NCI-H2171 (cell line): Measurements from ENCODE around the gene SCTR.
A peak's percentile ranks its signal among the peaks of the same experiment; 100 is the strongest.

ENCODE experiments used
- DNase-seq: peaks from one replicate; lab custom pipeline; 2025; lab: John Stamatoyannopoulos, UW

The SCTR gene

DNA sequence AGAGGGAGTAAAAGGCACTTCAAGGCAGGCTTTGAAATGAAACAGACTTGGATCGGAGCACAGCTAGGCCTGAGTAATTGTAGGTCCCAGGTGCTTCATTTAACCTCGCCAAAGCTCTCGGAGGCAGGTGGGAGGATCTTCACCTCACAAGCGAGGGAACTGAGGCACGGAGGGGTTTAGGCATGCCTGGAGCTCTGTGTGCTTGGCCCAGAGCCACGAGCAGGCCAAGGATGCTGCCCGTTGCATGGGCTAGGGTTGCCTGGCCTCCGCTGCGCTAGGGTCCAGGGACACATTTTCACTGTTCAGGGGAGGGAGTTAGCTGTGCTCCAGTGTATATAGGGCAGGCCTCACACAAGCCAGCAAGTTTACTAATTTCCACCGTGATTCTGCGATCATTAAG lies 81.4 kb downstream of the SCTR start:
- DNase-seq = no peak

GRCh38 chr2:119442226-119442619 lies 82.1 kb downstream of the SCTR start:
- no peak for DNase-seq

- DNase-seq = no peak
These were observed 82.7 kb downstream of the SCTR start for GRCh38 chr2:119441376-119442225.

DNA sequence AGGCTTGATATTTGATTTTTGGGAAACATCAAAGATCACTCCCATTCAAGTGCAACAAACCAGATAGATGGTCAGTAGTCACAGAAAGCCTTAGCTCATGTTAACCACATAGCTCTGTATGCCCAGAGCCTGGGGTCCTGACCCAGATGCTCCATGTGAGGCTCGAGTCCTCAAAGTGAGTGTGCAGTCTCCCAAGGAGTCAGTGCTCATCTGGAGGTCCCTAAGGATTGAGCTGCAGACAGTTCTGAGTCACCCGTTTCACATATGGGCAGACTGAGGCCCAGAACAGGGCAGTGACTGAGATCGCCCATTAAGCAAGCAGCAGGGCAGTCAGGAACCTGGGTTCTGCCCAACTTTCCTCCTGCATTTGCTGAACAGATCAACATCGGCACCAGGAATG lies 83.4 kb downstream of the SCTR start:
- no peak for DNase-seq

DNA sequence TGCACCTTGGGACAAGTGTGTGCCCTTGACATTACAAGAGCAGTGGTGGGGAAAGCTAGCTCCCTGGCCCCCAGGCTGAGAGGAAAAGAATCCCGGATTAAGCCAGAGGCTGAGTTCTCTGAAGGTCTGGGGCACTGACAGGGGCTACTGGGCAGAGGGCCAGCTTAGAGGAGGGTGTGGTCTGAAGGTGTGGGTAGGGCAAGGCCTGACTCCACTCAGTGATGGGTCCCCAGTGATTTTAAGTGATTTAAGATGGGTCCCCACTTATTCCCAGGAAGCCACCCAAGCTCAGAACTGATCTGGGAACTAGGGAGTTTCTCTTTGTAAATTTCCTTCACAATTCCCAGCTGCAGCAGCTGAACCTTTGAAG lies 83.8 kb downstream of the SCTR start:
- DNase-seq = no peak

- DNase-seq = no peak
These were observed 84.4 kb downstream of the SCTR start for GRCh38 chr2:119439574-119440500.

- DNase-seq = no peak
These were observed 85.5 kb downstream of the SCTR start for GRCh38 chr2:119438726-119439284.

DNA sequence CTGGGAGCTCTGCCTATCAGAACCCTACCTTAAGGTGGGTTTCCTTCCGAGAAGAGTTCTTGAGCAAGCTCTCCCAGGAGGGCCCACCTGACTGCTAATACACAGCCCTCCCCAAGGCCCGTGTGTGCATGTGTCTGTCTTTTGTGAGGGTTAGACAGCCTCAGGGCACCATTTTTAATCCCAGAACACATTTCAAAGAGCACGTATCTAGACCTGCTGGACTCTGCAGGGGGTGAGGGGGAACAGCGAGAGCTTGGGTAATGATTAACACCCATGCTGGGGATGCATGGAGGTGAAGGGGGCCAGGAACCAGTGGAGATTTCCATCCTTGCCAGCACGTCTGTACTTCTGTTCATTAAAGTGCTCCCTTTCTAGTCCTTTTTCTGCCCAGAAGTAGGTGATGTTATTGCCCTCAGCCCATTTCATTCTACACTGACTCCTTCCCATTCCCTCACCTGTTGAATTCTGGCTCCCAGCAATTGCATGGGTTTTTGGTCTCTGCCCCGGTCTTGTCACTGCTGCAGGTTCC lies 86.1 kb downstream of the SCTR start:
- DNase-seq = no peak

DNA sequence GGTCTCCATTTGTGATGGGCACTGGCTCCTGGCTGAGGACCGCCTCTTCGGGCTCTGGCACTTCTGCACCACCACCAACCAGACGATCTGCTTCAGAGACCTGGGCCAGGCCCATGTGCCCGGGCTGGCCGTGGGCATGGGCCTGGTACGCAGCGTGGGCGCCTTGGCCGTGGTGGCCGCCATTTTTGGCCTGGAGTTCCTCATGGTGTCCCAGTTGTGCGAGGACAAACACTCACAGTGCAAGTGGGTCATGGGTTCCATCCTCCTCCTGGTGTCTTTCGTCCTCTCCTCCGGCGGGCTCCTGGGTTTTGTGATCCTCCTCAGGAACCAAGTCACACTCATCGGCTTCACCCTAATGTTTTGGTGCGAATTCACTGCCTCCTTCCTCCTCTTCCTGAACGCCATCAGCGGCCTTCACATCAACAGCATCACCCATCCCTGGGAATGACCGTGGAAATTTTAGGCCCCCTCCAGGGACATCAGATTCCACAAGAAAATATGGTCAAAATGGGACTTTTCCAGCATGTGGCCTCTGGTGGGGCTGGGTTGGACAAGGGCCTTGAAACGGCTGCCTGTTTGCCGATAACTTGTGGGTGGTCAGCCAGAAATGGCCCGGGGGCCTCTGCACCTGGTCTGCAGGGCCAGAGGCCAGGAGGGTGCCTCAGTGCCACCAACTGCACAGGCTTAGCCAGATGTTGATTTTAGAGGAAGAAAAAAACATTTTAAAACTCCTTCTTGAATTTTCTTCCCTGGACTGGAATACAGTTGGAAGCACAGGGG lies 87.1 kb downstream of the SCTR start:
- DNase-seq = no peak

GRCh38 chr2:119435953-119436297 lies 88.4 kb downstream of the SCTR start:
- DNase-seq = no peak

GRCh38 chr2:119435081-119435952 lies 89.0 kb downstream of the SCTR start:
- no peak for DNase-seq

GRCh38 chr2:119434664-119435063 lies 89.6 kb downstream of the SCTR start:
- no peak for DNase-seq

- no peak for DNase-seq
These were observed 90.5 kb downstream of the SCTR start for GRCh38 chr2:119433636-119434327.

GRCh38 chr2:119432851-119433522 lies 91.3 kb downstream of the SCTR start:
- no peak for DNase-seq

GRCh38 chr2:119431976-119432850 lies 92.1 kb downstream of the SCTR start:
- no peak for DNase-seq

DNA sequence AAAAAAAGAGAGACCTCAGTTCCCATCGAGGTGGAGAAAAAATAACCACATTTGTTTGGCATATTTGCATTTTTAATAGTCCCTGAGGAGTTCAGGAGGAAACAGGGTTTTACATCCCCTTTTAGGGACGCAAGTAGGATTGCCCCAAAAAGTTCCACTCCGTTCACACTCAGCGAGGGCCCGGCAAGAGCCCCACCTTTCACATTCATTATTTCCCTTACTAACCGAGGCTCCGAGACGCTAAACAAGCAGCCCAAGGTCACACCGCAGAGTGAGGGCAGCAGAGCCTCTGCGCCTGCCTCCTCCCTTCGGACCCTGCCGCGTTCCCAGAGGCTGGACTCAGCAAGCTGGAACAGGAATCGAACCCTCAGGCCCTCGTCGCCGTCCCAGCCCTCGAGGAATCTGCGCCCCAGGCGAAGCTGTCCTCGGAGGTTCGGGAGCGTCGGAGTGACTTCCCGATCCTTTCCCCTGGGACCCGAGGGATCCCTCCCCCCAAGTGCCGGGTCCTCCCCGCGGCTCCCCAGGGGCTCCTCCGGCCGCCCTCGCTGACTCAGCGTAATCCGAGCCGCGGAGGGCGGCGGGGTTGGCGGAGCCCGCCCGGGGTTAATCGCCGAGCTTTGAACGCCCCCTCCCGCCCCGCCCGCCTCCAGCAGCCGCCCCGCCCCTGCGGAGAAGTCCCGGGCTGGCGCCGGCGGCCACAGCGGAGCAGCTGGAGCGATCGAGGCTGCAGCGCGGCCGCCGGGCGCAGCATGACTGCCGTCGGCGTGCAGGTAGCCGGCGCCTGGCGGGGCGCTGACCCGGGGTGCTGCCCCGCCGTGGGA lies 92.9 kb downstream of the SCTR start, which contains the start of gene TMEM37:
TMEM37 (plus strand) TSS at position 700 of the 821 bp plus-strand sequence; CDS start at position 750, 50 bp downstream.
- peak; percentile 84 for DNase-seq

- DNase-seq = no peak
These were observed 94.2 kb downstream of the SCTR start for GRCh38 chr2:119430023-119430498.
